ENCODE data around the gene XRN2.

DNA sequence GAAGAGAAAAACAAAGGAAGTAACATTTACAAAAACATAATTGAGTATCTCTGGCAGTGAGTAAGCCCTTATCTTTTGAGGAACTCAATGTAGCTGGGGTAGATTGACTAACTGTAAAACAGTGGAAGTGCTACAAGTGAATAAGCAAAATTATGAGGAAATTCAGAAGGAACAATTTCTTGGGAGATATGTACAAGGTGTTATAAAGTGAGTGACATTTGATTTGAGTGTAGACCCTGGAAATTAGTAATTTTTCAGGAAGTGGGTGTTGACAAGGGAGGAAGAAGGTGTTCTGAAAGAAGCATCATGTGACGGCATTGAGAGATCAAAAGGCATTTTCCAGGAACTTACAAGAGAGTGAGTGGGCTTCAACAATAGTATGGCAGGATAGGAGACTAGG lies 22.2 kb downstream of the XRN2 start:
- no peak for TF ChIP-seq CTCF (conservative IDR thresholded peaks at IDR 0.05; ENCODE audit: low read depth, low read length)
- TF ChIP-seq EZH2 (IDR thresholded peaks at IDR 0.05; ENCODE audit: low read length, unreplicated experiment) = no peak
- no peak for TF ChIP-seq EZH2phosphoT487 (IDR thresholded peaks at IDR 0.05; ENCODE audit: borderline replicate concordance, low read length)

All from PC-3 (cell line).